Measurements from ENCODE around the gene PCSK6. TPM values are rescaled to one million over a fixed set of nuclear protein-coding genes. Genes with fewer than 3 reads are reported as not detected.

The PCSK6 gene
- total and polyA plus RNA-seq, 2 donors from 2014 or later, result 3.8 to 7.3 TPM

DNA sequence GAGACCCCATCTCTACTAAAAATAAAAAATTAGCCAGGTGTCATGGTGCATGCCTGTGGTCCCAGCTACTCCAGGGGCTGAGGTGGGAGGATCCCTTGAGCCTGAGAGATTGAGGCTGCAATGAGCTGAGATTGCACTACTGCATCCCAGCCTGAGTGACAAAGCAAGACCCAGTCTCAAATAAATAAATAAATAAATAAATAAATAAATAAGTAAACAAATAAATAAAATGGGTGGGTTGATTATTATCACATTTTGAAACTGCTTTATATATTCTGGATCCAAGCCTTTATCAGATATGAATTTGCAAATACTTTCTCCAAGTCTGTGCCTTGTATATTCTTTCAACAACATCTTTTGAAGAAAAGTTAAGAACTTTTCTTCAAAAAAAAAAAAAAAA, 22.2 kb upstream of the PCSK6 start:
- no peak overlapping the region for H3K27ac ChIP-seq (ENCODE audit: low read depth in 2 of 2, low read length in 2 of 2)
- DNase-seq (no peak), FAIRE-seq (peak; percentile 57)
- TF ChIP-seq, protein P1, sequence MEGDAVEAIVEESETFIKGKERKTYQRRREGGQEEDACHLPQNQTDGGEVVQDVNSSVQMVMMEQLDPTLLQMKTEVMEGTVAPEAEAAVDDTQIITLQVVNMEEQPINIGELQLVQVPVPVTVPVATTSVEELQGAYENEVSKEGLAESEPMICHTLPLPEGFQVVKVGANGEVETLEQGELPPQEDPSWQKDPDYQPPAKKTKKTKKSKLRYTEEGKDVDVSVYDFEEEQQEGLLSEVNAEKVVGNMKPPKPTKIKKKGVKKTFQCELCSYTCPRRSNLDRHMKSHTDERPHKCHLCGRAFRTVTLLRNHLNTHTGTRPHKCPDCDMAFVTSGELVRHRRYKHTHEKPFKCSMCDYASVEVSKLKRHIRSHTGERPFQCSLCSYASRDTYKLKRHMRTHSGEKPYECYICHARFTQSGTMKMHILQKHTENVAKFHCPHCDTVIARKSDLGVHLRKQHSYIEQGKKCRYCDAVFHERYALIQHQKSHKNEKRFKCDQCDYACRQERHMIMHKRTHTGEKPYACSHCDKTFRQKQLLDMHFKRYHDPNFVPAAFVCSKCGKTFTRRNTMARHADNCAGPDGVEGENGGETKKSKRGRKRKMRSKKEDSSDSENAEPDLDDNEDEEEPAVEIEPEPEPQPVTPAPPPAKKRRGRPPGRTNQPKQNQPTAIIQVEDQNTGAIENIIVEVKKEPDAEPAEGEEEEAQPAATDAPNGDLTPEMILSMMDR (IDR thresholded peaks at IDR 0.05; ENCODE audit: borderline replicate concordance, extremely low read depth, insufficient read depth), result no peak
- H3K36me3 ChIP-seq (ENCODE audit: control insufficient read depth in 2 of 3, insufficient read depth in 3 of 3, low read length in 3 of 3), result no peaks in the 10 kb centered on the region
- H3K27me3 ChIP-seq (ENCODE audit: control insufficient read depth, insufficient read depth, low read length), result no peaks in the 10 kb centered on the region
- no peak overlapping the region for H3K9ac ChIP-seq (ENCODE audit: low read length in 3 of 3)
- peaks cover 0 to 4% (median 3%) of the 10 kb centered on the region in 3 donors for H3K9me3 ChIP-seq (ENCODE audit: control insufficient read depth in 2 of 3, insufficient read depth in 1 of 3, low read length in 3 of 3)
- H3K4me3 ChIP-seq (ENCODE audit: low read length in 3 of 3), result no peak overlapping the region
- intact Hi-C loops (cut with DNase I), result no loop called here
- H3K4me1 ChIP-seq (ENCODE audit: control insufficient read depth in 2 of 3, insufficient read depth in 2 of 3, low read depth in 1 of 3, low read length in 3 of 3), result no peaks in the 10 kb centered on the region

DNA sequence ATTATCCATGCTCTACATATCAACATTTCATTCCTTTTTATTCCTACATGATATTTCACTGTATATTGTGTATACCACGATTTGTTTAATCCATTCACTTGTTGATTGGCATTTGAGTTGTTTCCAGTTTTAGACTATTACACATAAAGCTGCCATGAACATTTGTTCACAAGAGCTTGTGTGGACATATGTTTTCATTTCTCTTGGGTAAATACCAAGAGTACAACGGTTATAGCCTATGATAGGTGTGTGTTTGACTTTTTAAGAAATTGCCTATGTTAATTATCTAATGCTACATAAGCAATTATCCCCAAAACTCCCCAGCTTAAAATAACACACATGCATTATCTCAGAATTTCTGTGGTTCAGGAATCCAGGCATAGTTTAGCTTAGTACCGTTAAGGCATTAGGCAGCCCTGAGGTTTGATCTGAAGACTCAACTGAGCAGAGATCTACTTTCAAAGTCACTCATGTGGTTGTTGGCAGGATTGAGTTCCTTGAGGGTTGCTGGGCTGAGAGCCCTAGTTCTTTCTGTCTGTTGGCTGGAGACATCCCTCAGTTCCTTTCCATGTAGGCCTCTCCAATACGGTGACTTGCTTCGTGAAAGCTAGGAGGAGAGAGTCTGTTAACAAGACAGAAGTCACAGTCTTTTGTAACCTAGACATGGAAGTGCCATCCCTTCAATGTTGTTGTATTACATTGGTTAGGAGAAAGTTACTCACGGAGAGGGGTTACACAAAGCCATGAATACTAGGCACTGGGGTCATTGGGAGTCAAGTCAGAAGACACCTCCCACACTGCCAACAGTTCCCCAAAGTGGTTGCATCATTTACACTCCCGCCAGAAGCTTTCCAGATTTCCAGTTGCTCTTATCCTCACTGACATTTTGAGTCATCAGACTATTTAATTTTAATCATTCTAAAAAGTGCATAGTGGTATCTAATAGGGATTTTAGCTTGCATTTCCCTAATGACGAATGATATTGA, 21.0 kb upstream of the PCSK6 start:
- H3K27ac ChIP-seq (ENCODE audit: low read depth in 2 of 2, low read length in 2 of 2), result no peak overlapping the region
- H3K9me3 ChIP-seq (ENCODE audit: control insufficient read depth in 2 of 3, insufficient read depth in 1 of 3, low read length in 3 of 3), result no peaks in the 10 kb centered on the region
- no peak overlapping the region for H3K9ac ChIP-seq (ENCODE audit: low read length in 3 of 3)
- no peak for FAIRE-seq
- intact Hi-C loops (cut with DNase I), result no loop called here
- H3K4me1 ChIP-seq (ENCODE audit: control insufficient read depth in 2 of 3, insufficient read depth in 2 of 3, low read depth in 1 of 3, low read length in 3 of 3), result no peaks in the 10 kb centered on the region
- DNase-seq, result no peak
- H3K27me3 ChIP-seq (ENCODE audit: control insufficient read depth, insufficient read depth, low read length), result no peaks in the 10 kb centered on the region
- H3K4me3 ChIP-seq (ENCODE audit: low read length in 3 of 3), result no peak overlapping the region
- TF ChIP-seq, protein P1 (IDR thresholded peaks at IDR 0.05; ENCODE audit: borderline replicate concordance, extremely low read depth, insufficient read depth), result no peak
- no peaks in the 10 kb centered on the region for H3K36me3 ChIP-seq (ENCODE audit: control insufficient read depth in 2 of 3, insufficient read depth in 3 of 3, low read length in 3 of 3)

DNA sequence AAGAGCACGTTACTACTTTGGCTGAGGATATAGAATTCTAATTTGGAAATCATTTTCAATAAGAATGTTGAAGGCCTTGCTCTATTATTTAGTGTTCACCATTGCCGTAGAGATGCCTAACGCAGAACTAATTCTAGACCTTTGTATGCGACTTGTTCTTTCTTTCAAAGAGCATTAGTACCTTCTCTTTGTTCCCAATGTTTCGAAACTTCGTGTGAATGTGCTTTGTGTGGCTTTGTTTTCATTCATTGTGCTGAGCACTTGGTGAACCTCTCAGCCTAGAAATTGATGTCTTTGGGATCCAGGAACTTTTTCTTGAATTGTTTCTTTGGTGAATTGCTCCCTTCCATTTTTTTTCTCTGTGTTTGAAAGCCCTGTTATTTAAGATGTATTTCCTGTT, 19.8 kb upstream of the PCSK6 start:
- Histone ChIP-seq H3K9me3 (ENCODE audit: control insufficient read depth in 2 of 3, insufficient read depth in 1 of 3, low read length in 3 of 3) (no peaks in the 10 kb centered on the region), H3K36me3 (ENCODE audit: control insufficient read depth in 2 of 3, insufficient read depth in 3 of 3, low read length in 3 of 3) (no peaks in the 10 kb centered on the region), H3K9ac (ENCODE audit: low read length in 3 of 3) (no peak overlapping the region), H3K27ac (ENCODE audit: low read depth in 2 of 2, low read length in 2 of 2) (no peak overlapping the region), H3K27me3 (ENCODE audit: control insufficient read depth, insufficient read depth, low read length) (no peaks in the 10 kb centered on the region), H3K4me1 (ENCODE audit: control insufficient read depth in 2 of 3, insufficient read depth in 2 of 3, low read depth in 1 of 3, low read length in 3 of 3) (no peaks in the 10 kb centered on the region), H3K4me3 (ENCODE audit: low read length in 3 of 3) (no peak overlapping the region)
- TF ChIP-seq, protein P1 (IDR thresholded peaks at IDR 0.05; ENCODE audit: borderline replicate concordance, extremely low read depth, insufficient read depth), result no peak
- intact Hi-C loops (cut with DNase I), result no loop called here
- FAIRE-seq (no peak), DNase-seq (no peak)
